ENCODE measurements around the gene INSYN2B. TPM values are rescaled to one million over a fixed set of nuclear protein-coding genes. Genes with fewer than 3 reads are reported as not detected.

The INSYN2B gene
- polyA plus RNA-seq, 3 donors: 0.28 TPM; not detected in 2

DNA sequence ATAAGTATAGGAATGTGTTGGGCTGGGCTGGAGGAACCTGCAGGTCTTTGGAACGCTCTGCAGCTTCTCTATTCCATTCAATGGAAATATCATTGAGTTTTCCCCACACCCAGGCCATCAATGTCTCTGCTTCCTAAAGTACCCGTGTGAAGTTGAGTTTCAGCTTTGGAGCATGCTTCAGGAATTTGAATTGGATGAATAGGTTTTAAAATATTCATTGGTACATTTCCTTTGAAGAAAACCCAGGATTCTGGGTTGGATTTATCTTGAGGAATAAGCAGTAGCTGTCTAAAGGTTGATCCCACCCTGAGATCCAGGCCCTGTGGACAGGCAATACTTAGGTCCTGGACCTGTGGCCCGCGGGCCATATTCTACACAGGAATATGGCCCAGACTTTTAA is 37.3 kb downstream of the INSYN2B start:
- 84 to 96% (median 94%) methylated on average over 4 of the region's 4 CpGs for WGBS, 3 donors
- H3K27ac ChIP-seq (ENCODE audit: low read depth, low read length): no peak overlapping the region

- 61 to 83% (median 81%) methylated on average over 1 of the region's 1 CpG for WGBS, 3 donors
- H3K27ac ChIP-seq (ENCODE audit: low read depth, low read length): no peak overlapping the region
Observed at GRCh38 chr5:169942181-169942580, 38.1 kb downstream of the INSYN2B start.

DNA sequence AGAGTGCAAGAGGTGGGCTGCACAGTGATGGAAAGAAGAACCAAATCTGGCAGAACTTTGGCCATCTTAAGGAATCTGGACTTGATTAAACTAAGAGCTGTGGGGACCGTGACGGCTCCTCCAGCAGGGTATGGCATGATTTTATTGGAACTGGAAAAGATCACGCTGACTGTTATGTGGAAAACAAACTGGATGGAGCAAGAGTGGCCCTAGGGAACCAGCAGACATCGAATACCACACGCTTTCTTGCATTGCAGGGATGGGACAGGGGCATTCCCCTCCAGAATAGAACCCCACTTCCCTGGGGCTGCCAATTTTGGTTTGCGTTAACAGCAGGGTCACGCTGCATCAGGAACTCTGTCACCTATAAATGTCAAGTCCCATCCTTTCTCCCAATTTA is 38.8 kb downstream of the INSYN2B start:
- H3K27ac ChIP-seq (ENCODE audit: low read depth, low read length): no peak overlapping the region
- WGBS, 3 donors: 71 to 90% (median 82%) methylated on average over 7 of the region's 7 CpGs

DNA sequence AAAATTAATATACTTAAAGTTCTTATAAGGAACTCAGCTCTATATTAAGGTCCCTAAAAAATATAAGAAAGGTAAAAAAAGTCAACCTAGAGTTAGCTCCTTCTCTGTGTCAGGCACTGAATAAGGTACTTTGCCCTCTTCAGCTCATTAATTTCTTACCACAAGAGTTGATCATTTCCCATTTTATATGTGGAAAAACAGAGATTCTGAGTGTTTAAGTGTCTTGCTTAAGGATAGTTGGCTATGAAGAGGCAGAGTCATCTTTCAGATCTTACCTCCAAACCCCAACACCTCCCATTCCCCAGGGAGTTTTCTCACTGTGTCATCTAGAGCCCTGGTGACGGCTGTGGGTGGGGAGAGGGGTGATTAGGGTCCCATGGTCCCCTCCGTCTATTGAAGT is 40.6 kb downstream of the INSYN2B start:
- WGBS, 3 donors: 73 to 88% (median 87%) methylated on average over 2 of the region's 2 CpGs

GRCh38 chr5:169938439-169938838 is 41.9 kb downstream of the INSYN2B start:
- WGBS, 3 donors: 89 to 98% (median 94%) methylated on average over 2 of the region's 2 CpGs
- H3K27ac ChIP-seq (ENCODE audit: low read depth, low read length): no peak overlapping the region

More for the DNA sequence above, 40.6 kb downstream of the INSYN2B start:
- H3K27ac ChIP-seq (ENCODE audit: low read depth, low read length): no peak overlapping the region

- H3K27ac ChIP-seq (ENCODE audit: low read depth, low read length): no peak overlapping the region
- WGBS, 3 donors: 57 to 73% (median 63%) methylated on average over 5 of the region's 5 CpGs
Observed at GRCh38 chr5:169935762-169936161, 44.5 kb downstream of the INSYN2B start.

- 65 to 86% (median 79%) methylated on average over 7 of the region's 7 CpGs for WGBS, 3 donors
- H3K27ac ChIP-seq (ENCODE audit: low read depth, low read length): no peak overlapping the region
Observed at GRCh38 chr5:169934990-169935389, 45.3 kb downstream of the INSYN2B start.

DNA sequence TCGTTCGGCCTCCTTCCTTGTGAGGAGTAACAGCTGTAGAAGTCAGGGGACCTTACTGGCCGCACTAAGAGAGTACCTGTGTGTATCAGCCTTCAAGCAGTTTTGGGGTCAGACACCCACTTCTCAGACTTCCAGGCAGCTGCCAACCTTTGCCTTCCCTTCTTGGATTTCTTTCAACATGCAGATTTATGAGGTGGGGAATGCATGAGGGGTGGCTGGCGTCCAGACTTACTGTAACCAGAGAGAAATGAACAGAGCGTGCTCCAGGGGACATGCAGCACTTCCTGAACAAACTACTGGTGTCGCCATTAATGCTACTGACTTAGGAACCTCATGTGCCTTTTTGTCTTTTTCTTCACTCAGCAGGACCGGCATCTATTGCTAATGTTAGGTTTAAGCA is 46.7 kb downstream of the INSYN2B start:
- 49 to 61% (median 56%) methylated on average over 7 of the region's 7 CpGs for WGBS, 3 donors
- H3K27ac ChIP-seq (ENCODE audit: low read depth, low read length): no peak overlapping the region

- WGBS, 3 donors: 20 to 48% (median 35%) methylated on average over 1 of the region's 1 CpG
- H3K27ac ChIP-seq (ENCODE audit: low read depth, low read length): no peak overlapping the region
Observed at GRCh38 chr5:169933127-169933526, 47.2 kb downstream of the INSYN2B start.

DNA sequence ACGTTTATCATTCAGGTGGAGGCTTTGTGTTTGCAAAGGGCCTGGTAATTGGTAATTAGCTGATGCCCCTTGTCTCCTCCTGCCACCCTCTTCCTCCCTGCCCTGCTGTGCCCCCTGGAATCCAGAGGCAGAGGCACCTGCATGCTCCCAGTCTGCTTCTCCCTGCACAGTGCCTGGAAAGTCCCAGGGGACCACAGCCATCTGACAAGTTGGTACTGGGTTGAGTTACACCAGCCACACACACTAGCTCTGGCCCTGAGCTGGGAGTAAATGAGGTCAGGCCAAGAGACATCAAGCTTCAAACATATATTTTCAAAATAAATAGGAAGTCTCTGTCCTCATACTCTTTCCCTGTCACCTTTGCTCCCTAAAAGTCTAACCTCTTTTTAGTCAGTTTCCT is 56.3 kb downstream of the INSYN2B start:
- 50 to 79% (median 62%) methylated on average over 1 of the region's 1 CpG for WGBS, 3 donors
- no peak overlapping the region for H3K27ac ChIP-seq (ENCODE audit: low read depth, low read length)

- H3K27ac ChIP-seq (ENCODE audit: low read depth, low read length): no peak overlapping the region
- 88 to 96% (median 91%) methylated on average over 1 of the region's 1 CpG for WGBS, 3 donors
Observed at GRCh38 chr5:169922474-169922873, 57.8 kb downstream of the INSYN2B start.

DNA sequence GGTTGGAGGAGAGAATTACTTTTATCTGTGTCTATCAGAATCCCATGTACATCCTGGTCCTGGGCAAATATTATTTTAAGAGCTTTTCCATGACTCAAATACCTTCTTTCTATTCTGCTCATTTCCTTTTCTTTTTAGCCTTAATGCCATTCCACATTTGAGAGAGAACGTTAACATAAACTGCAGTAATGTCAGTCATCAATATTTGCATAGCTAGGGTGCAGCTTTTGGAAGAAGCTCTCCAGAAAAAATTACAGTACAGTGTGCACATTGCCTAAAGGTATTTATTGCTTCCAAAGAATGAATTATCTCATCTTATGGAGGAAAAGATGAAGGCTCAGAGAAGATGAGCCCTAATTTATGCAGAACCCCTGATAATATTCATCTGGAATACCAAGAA is 58.3 kb downstream of the INSYN2B start:
- H3K27ac ChIP-seq (ENCODE audit: low read depth, low read length): no peak overlapping the region
- 33 to 78% (median 77%) methylated on average over 1 of the region's 1 CpG for WGBS, 3 donors

DNA sequence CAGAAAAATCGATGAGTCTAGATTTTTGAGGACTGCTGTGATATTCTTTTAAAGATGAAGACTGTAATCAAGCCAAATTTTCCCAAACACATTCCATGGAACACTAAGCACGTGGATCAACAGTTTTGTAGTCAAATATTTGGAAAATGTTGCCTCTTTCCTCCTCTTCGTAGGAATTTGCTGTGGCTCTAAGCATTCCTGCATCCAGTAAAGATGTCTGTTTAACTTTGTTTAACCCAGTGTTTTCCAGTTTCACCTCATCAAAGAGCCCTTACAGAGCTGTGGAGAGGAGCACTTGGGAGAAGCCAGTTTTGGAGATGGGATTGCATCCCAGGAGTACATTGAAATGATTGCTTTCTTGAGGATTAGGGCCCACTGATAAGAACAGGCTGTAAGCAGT is 58.9 kb downstream of the INSYN2B start:
- 28 to 64% (median 62%) methylated on average over 3 of the region's 3 CpGs for WGBS, 3 donors
- no peak overlapping the region for H3K27ac ChIP-seq (ENCODE audit: low read depth, low read length)

- H3K27ac ChIP-seq (ENCODE audit: low read depth, low read length): no peak overlapping the region
- 53 to 80% (median 79%) methylated on average over 3 of the region's 3 CpGs for WGBS, 3 donors
Observed at GRCh38 chr5:169920474-169920873, 59.8 kb downstream of the INSYN2B start.

DNA sequence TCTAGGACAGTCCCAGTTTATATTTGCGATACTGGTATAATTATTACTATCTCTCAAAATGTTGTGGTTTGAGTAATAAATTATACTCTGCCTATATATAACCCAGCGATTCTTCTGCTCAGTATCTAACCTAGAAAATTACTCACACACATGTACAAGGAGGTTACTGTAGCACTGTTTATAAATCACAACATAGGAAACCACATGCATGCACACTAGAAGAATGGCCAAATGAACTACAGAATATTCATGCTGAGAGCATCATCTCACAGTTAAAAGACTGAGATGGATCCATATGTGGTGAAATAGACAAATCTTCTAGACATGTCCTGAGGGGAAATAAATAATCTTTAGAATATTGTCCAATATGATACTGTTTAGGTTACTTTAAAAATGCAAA is 62.1 kb downstream of the INSYN2B start:
- H3K27ac ChIP-seq (ENCODE audit: low read depth, low read length): no peak overlapping the region
- WGBS, 3 donors: 88 to 89% (median 88%) methylated on average over 2 of the region's 2 CpGs

DNA sequence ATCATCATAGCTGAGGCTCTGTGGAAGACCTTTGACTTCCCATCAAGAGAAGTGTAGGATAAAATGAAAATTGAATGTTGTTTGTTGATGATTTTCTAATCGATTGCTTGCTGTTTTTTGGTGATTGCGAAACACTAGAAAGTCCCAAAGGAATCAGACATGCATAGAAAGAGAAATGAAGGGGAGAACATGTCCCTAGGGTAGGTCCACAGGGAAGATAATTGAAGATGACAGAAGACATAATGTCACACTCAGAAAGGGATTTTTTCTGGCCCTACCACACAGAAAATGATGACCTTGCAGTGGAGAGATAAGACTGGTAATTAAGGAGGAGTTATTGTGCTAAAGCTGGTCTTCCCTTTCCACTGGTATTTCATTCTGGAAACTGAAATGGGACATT is 62.8 kb downstream of the INSYN2B start:
- H3K27ac ChIP-seq (ENCODE audit: low read depth, low read length): no peak overlapping the region
- 76 to 92% (median 89%) methylated on average over 2 of the region's 2 CpGs for WGBS, 3 donors

GRCh38 chr5:169914766-169915165 is 65.5 kb downstream of the INSYN2B start:
- WGBS, 3 donors: 47 to 55% (median 49%) methylated on average over 2 of the region's 2 CpGs
- no peak overlapping the region for H3K27ac ChIP-seq (ENCODE audit: low read depth, low read length)

DNA sequence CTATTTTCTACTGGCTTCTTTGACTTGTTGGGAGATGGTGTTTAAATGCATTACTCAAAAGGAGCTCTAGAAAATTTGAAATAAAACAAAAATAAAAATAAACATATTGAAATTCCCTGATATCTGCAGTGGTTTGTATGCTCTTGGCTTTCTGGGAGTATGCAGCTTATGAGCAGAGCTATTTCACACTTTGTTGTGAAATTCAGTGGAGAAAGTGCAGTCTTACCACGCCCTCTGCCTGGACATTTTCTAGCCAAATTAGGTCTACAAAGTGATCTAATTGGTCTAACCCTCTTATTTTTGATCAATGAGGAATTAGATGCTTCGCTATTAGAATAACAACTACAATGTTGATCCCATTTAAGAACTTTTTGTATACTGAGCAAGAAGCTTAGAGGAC is 66.8 kb downstream of the INSYN2B start:
- WGBS, 3 donors: 65 to 82% (median 67%) methylated on average over 2 of the region's 2 CpGs
- no peak overlapping the region for H3K27ac ChIP-seq (ENCODE audit: low read depth, low read length)

DNA sequence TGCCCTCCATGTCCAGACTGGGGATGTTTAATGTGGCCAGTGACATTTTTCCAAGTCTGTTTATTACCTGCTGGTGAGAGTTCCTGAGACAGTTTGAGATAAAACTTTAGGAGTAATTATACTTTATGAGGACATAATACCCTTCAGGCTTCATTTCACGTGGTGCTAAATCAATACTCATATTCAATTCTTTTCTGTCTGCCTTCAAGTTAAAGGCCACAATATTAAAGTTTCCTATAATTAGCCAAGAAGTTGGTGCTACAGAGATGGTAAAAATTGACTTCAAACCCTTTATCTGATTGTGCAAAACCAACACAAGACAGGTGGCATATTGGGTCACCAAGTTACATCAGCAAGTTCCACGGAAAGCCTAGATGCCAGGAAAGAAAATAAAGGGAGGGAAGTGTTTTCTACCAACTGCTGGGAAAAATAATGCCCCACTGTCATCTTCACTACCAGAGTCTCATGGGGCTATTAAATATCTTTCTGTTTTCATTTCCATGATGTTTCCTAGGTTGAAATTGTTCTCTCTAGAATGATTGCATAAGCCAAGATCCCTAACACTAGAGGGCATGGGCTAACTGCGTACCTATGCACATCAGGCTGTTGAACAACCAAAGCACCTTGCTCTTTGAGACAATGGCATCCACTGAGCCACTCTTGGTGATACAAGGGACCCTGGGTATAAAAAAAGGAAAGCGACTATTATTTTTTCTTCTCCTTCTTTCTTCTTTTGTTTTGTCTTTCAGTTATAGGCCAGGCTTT is 68.7 kb downstream of the INSYN2B start:
- 56 to 80% (median 76%) methylated on average over 4 of the region's 4 CpGs for WGBS, 3 donors
- no peak overlapping the region for H3K27ac ChIP-seq (ENCODE audit: low read depth, low read length)

DNA sequence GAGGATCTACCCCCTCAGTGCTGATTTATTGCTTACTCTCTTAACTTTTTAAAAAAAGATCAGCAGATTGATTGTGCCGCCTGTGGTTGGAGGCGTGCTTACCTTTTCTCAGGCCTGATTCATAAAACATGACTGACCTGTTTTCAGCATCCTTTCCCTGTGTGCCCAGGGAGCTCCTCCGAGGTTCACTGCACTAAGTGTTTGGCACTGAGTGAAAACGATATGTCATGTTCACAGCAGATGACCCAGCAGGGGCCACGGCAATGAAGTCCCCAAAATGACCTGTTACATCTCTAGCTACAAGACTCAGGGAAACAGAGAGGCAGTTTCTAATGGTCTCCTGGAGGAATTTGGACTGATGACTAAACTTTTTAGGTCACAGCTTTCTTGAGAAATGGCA is 69.9 kb downstream of the INSYN2B start:
- WGBS, 3 donors: 71 to 91% (median 87%) methylated on average over 5 of the region's 5 CpGs
- no peak overlapping the region for H3K27ac ChIP-seq (ENCODE audit: low read depth, low read length)

All from adipose tissue (tissue), 3 donors.